NCI-H2227 (cell line): Measurements from ENCODE around the gene APP.
A peak's percentile ranks its signal among the peaks of the same experiment; 100 is the strongest.

Experiments used
- DNase-seq: peaks from one replicate; lab custom pipeline; 2025; ENCODE audit not compliant: unreplicated experiment; lab: John Stamatoyannopoulos, UW

The APP gene

DNA sequence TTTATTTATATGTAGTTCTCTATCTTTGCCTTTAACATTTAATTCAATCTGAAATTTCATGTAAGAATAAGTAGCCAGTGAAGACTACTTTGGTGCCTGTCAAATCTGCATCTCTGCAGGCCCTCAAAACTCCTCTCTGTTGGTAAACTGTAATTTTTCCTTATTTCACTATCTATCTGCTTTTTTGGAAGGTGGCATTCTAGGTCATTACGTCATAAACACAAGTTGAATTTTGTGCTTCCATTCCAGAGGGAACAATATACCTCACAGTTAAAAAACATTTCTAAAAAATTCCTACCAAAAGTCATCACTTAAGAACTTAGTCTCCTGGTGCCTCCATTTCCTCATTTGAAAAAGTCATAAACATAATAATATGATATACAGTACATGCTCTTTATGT lies 259.8 kb downstream of the APP start:
- no peak for DNase-seq

DNA sequence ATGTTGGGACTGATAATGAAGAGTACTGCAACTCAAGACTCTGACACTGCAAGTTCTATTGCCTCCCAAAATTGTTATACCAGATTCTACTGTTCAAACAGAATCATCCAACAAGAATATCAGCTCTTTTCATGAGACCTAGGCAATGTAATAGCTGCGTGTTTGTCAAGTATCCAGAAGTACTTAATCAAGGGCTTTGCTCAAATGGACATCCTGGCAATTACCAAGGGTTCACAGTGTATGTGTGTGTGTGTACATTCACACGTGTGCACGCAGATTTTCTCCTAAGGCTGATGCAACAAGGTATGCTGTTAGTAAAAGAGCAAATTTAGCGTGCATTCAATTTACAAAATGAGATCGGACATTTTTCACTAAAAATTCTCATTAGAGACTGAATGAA lies 261.2 kb downstream of the APP start:
- no peak for DNase-seq

DNA sequence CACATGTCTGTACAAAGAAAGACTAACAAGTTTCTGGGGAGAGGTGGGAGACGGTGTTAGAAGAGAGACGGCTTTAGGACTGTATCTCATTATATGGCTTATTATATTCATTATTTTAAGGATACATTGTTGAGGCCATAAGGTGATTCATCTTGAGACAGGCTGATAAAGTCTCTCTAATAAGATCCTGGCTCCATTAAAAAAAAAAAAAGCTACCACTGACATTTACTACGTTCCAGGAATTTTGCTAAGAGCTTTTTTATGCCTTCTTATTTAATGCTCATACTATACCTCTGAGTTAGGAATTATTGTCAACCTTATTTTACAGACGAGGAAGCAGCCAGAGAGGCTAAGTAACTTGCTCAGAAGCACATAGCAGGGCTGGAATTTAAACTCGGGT lies 262.1 kb downstream of the APP start:
- no peak for DNase-seq

DNA sequence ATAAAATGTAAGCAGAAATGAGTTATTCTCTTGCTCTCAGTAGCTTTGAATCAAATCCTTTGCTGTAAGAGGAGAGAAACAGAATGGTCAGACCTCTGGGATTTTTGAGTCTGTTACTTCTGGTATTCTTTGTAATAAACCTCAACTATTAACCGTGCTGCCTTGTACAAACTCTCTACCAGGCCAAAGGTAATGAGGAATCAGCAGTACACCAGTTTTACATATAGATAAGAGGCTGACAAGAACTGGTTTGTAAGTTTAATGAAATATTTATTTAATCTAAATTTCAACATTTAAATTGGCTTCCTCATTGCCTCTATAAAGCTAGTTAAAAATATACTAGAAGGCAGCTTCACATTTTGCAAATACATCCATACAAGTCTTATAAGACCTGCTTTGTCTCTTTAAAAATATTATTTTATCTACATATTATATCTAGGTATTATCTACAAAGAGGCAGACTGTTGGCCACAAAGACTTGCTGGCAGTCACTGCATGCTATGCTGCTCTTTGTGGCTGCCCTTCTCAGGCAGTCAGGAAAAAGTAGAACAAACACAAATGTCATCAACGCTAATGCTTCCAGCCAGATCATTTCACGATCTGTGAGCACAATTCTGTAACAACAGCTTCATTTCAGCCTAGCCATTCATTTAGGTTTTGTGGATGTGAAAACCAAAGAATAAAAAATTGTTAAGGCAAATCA lies 262.8 kb downstream of the APP start:
- no peak for DNase-seq

DNA sequence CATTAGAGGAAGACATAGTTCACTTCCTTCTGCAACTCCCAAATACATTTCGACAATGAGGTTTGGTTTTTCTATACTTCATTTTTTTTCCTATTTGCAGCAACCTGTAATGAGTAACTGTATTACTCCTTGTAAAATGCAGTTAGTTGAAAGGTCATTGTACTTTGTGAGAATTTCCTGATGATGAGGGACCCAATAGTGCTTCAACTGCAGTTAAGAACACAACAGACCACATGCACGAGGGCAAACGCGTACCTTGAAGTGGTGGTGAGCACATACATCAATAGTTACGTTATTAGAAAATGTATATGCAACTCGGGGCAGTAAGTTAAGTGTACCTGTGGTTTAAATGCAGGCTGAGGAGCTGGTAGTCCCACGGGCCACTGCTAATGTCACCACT lies 264.0 kb downstream of the APP start:
- DNase-seq, result no peak

DNA sequence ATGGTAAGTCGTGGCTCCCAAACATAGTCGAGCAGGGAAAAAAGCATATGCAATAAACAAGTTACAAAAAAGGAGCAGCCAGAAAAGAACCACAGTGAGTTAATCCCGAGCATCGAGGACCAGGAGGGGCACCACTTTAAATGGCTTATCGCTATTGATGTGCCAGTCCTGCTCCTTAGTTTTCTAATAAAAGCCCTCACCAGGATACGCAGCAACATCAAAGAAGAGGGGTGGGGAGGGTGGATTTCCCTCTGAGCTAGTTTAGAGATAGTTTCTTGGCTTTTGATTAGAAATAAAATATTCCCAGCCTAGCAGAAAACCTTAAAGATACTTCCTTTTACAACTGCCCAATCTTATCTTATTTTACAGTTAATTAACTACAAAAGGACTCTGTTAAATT lies 265.4 kb downstream of the APP start:
- DNase-seq, result no peak

DNA sequence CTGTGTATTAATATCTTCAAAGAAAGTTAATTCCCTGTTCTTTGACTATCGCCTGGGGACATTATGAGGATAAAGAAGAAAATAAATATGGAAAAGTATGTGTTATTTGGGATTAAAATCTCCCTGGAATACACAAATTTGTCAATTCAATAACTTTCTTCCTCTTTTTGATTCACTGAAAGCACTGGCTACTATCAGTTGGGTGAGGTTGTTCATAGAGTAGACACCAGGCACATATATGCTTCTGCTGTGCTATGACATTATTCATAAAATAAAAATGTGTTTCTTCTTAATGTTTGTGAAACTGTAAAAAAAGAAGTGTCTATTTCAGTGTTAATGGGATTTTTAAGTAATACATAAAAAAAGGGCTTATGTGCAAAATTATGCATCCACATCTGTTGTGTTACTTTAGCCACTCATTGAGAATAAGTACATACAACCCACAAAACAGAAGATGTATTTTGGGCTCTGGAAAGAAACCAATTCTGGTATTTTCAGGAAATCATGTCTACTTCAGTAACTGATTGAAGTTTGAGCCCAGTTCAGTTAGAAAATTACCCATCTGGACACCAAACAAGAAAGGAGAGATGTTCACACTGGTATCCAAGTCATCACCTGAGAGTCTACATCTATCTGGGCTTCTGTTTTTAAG lies 266.4 kb downstream of the APP start:
- DNase-seq, result no peak

DNA sequence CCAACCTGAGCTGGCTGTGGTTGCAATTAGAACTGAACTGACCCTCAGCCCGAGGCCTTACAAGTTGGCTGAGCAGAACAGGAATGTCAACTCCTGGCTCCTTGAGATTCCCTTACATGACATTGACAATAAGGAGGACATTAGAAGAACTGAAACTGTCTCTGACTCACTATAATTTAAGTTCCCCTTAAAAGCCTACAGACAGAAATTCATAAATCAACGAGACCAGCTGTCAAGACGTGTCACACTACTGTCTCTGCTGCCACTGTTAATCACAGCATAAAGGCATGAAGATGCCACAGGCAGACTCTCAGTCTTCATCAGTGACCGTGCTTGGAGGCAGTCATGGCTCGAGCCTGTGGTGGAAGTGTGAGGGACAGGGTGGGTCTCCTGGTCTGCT lies 267.0 kb downstream of the APP start:
- peak; percentile 54 for DNase-seq

DNA sequence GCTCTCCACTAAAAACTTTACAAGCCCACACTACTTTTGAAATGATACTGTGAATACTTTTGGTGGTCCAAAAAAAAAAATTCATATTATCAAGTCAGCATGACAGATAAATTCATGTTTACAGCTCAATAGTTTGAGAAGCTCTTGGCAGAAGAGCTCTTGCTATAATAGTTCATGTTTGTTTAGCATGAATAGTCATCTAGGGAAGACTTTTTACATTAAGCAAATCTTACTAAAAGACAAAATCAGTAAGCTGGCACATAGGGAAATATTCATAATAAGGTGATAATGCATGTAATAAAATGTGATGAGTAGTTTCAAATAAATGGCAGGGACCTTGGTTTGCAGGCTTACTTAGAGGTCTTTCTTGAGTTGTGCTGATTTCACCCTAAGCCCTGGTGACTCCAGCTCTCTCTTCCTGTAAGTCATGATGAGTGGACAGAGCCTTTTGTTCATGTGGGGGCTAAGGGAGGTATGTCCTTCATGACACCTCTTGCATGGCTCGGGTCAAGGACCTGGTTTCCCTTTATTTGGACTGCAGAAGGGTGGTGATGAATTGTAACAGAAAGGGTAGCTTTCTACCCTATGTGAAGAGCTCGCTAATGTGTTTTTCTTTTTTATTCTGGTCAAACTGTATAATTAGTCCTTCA lies 269.1 kb downstream of the APP start:
- DNase-seq, result peak; percentile 81

DNA sequence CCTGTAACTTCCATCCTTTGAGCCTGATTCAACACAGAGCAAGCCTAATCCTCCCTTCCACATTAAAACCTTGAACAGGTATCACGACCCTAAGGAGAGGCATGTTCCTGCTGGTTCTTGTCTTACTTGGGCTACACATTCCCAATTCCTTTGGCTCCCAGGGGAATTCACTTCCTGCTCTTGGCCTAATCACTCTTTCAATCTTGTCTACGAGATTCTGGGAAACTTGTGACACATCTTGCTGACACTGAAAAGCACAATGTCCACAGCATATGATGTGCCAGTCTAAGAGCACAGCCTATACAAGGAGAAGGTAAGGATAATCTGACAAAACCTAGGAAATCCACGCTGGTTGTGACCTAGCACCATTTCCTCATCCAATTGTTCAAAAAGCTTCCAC lies 271.9 kb downstream of the APP start:
- DNase-seq, result no peak

DNA sequence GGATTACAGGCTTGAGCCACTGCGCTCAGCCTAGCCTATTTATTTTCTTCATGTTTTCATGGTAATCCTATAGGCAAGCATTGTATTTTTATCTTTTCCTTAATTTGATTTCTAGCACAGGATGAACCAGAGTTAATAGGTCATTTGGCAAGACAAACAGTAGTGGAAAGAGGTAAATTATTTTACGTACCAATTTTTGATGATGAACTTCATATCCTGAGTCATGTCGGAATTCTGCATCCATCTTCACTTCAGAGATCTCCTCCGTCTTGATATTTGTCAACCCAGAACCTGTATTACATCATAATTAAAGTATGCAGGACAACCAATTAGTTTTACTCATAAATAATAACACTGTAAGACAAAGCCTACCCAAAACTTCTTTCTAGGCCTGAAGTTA lies 273.2 kb downstream of the APP start:
- no peak for DNase-seq

DNA sequence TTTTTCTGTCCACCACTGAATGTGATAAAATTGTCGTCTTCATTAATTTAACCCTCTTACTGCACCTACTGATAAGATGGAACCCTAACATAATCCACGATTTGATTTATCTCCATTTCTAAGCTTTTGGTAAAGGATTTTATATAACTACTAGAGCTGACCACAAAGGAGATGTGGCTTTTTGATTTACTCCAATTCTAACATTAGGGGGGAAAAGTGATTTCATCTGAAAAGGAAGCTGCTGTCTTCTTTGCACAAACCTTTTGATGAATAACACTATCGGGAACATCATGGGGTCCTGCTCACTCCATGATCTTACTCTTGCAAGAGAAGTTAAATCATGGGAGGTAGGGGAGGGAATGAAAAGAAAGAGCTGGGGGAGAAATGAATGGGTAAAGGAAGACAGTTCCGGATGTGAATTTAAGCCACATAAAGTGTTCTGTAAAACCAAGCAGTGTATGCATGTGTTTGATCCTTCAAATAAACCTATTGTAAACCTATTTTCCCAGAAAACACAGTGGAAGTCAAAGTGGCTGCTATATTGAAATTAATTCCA lies 274.0 kb downstream of the APP start:
- DNase-seq, result no peak

DNA sequence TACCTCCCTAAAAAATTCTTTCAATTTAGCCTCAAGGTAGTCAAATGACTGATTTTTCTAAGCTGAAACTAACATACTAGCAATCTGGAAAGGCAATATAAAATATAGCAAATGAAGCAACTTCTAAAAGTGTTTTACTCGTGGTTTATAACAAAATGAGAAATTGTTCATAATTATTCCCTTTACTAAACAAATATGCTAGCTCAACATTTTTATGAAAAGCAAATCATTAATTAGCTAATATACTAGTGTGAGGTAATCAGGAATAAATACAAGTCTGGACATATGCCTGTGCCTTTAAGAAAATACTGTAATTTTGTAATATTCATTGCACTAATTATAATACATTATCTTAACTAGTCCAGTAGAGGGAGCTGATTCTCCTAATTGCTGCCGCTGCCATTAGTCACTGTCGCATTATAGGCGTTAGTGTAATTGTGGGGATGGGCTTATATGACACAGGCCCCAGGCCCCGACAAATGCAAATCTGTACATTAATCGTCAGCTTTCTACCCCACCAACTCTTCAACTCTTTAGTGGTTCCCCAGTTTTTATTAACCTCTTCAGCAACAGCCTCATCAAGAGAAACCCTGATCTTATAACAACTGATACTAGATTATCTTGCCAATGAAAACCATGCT lies 274.9 kb downstream of the APP start:
- no peak for DNase-seq

DNA sequence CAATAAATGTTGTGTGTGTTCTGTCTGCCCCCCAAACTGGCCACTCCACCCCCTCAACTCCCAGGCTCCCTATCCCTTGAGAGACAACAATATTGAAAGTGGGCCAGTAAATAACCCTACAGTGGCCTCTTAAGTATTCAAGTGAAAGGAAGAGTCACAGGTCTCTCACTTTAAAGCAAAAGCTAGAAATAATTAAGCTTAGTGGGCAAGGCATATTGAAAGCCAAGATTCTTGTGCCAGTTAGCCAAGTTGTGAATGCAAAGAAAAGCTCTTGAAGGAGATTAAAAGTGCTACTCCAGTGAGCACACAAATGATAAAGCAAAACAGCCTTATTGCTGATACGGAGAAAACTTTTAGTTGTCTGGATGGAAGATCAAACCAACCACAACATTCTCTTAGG lies 277.4 kb downstream of the APP start:
- DNase-seq, result no peak

DNA sequence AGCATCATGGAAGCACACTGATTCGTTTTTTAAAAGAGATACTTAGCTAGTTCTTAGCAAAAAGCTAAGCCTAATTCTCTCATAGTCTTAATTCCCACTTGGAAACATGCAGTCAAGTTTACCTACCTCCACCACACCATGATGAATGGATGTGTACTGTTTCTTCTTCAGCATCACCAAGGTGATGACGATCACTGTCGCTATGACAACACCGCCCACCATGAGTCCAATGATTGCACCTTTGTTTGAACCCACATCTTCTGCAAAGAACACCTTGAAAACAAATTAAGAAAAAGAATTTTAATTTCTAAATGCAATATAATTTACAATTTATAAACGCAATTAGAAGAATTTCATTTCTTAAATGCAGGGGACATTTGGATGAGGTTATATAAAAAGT lies 279.0 kb downstream of the APP start:
- DNase-seq, result no peak

DNA sequence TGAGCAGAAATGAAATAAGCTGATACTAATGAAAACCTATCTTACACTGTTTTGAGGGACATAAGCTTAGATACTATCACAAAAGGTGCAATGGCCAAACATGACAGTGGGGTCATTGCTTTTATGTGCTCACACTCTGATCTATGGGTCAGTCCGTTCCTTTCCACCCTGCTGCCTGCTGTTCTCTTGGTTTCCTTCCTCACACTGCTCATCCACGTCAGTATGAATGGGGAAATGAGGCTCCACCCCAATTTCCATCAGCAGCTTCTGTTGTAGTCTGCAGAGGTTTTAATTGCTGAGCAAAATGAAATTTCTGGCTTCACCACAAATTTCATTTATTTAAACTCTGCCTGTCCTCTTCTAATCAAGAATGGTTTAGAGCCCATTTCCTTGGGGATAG lies 280.6 kb downstream of the APP start:
- no peak for DNase-seq

DNA sequence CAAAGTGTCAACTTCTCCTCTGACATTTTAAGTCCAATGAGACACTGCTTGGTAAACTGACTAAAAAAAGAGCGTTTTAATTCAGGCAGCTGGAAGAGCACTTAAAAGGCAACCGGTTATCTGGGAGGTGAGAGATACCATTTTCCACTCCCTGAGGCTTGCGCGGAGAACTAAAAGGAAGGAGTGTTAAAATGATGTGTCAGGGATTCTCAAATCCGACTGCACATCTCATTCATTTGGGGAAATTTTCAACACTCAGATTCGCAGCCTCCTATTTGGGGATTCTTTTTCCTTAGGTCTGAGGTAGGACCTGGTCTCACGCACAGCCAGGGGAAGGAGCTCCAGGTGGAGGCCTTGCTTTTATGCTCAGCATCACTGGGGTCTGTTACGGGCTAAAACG lies 281.9 kb downstream of the APP start:
- no peak for DNase-seq

DNA sequence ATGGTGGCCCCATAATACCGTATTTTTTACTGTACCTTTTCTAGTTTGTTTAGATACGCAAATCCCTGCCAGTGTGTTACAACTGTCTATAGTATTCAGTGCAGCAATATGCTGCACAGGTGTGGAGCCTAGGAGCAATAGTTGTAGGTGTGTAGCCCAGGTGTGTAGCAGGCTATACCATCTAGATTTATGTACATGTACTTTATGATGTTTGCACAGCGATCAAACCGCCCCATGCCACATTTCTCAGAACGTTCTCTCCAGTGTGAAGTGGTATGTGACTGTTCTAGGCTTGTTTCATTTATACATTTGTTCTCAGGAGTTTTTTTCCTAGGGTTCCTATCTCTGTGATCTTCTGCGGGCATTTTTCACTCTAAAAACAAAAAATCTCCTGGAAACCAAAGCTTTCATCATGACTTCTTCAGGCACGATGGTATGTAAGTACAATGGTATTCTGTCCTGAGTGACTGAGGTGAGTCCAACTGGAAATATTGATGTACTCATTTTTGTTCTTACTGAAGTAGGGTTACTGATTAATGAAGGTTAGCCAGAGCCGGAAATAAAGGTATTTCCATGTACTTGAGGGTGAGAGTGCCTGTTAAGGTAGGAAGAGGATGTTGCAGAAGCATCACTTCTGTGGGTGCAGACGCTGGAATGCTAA lies 282.8 kb downstream of the APP start:
- no peak for DNase-seq

DNA sequence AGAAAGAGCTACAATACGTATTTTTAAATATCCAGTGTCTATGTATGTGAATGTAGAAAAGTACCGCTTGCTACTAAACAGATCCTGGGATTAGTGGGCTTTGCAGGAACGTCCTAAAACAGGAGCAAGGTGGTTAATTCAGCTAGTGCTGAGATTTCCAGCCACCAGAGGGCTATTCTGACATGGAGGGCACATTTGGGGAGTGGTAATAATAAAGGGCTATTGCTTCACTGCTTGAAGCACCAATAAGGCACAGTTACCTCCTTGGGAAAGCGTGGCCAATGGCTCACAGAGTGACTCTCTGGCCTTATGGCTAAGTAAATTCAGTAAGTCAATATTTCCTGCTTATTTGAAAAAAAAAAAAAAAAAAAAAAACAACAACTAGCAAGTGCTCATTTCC lies 283.4 kb downstream of the APP start:
- DNase-seq, result no peak

DNA sequence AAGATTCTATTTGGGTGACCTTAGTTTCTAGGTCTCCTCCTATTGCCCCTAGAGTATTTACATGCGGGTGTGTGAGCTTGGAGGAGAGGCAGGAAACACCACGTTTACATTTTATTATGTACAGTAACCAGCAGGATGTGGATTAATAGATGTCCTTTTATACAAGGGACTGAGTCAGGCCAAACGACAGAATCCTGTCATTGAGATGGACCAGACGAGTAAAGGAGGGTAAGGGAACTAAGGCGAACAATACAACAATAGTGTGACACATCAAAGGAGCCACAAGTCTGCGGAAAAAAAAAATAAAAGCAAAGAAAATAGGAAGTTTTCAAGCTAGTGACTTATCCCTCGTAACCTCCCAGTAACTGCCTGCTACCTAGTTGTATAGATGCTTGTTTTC lies 284.7 kb downstream of the APP start:
- DNase-seq, result no peak

DNA sequence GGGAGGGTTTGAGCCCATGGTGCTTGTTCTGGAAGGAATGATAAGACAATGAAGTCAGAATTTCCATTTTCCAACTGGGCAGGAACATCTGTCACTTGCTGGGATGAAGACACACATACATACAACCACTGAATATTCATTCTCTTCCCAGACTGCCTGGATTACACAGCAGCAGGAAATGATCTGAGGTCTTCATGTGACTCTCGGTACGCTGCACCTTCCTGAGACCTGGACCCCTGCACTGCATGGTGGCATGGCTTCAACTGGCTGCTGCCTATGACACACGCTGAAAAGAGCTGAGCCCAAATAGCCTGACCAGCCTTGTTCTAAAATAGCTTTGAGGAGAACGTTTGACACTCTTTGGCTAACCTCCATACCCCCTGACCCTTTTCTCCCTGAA lies 285.2 kb downstream of the APP start:
- no peak for DNase-seq
